ENCODE data around the gene TGFBR3. TPM values are rescaled to one million over a fixed set of nuclear protein-coding genes. Genes with fewer than 3 reads are reported as not detected.
A peak's percentile ranks its signal among the peaks of the same experiment; 100 is the strongest.

Gene TGFBR3
- total and polyA plus RNA-seq, 10 donors = 5.2 to 254 (median 166) TPM

GRCh38 chr1:91884459-91885212 is 1.3 kb downstream of the TGFBR3 start:
- no peaks in the 10 kb centered on the region for H3K36me3 ChIP-seq
- WGBS, 5 donors = 11 to 17% (median 15%) methylated on average over 22 of the region's 22 CpGs
- intact Hi-C loops (cut with DNase I; ENCODE audit: low total_unique reads) = no loop called here
- H3K4me1 ChIP-seq = peaks cover 10 to 72% (median 37%) of the 10 kb centered on the region in 6 donors
- no peaks in the 10 kb centered on the region for H3K9me3 ChIP-seq
- peak; percentile 78 for DNase-seq
- peak overlapping the region; percentile 70 to 98 (median 92) for H3K27ac ChIP-seq
- TF ChIP-seq CTCF (IDR thresholded peaks at IDR 0.05 in 8 of 11, conservative IDR thresholded peaks at IDR 0.05 in 3 of 11) (no peak), POLR2AphosphoS5 (IDR thresholded peaks at IDR 0.05) (no peak), POLR2A (IDR thresholded peaks at IDR 0.05) (no peak)
- H3K4me3 ChIP-seq = peak overlapping the region; percentile 76 to 92 (median 81)
- peaks cover 0 to 44% (median 8%) of the 10 kb centered on the region in 7 donors for H3K27me3 ChIP-seq (replicated peaks in 1 of 7)

- H3K27ac ChIP-seq = peak overlapping the region in 7 of 8 donors; percentile 91 to 98 (median 93)
- intact Hi-C loops (cut with DNase I; ENCODE audit: low total_unique reads) = no loop called here
- H3K27me3 ChIP-seq (replicated peaks in 1 of 7) = peaks cover 0 to 44% (median 8%) of the 10 kb centered on the region in 7 donors
- 3 to 8% (median 6%) methylated on average over 6 of the region's 6 CpGs for WGBS, 5 donors
- H3K36me3 ChIP-seq = no peaks in the 10 kb centered on the region
- DNase-seq = no peak
- no peaks in the 10 kb centered on the region for H3K9me3 ChIP-seq
- peaks cover 17 to 84% (median 47%) of the 10 kb centered on the region in 6 donors for H3K4me1 ChIP-seq
- TF ChIP-seq POLR2A (IDR thresholded peaks at IDR 0.05) (no peak), CTCF (IDR thresholded peaks at IDR 0.05 in 8 of 11, conservative IDR thresholded peaks at IDR 0.05 in 3 of 11) (peak in 8 of 11 experiments; percentile 5 to 51 (median 44)), POLR2AphosphoS5 (IDR thresholded peaks at IDR 0.05) (no peak)
- H3K4me3 ChIP-seq = peak overlapping the region; percentile 76 to 92 (median 81)
These were observed 2.5 kb downstream of the TGFBR3 start for GRCh38 chr1:91883470-91883869.

- intact Hi-C loops (cut with DNase I; ENCODE audit: low total_unique reads) = no loop called here
- TF ChIP-seq CTCF (IDR thresholded peaks at IDR 0.05 in 8 of 11, conservative IDR thresholded peaks at IDR 0.05 in 3 of 11) = no peak
- peak overlapping the region in 4 of 8 donors; percentile 5 to 95 (median 14) for H3K27ac ChIP-seq
- 66 to 77% (median 74%) methylated on average over 3 of the region's 3 CpGs for WGBS, 5 donors
- H3K4me3 ChIP-seq = peak overlapping the region in 3 of 8 donors; percentile 81 to 92 (median 90)
- no peak for DNase-seq
- H3K27me3 ChIP-seq (replicated peaks in 1 of 7) = peaks cover 0 to 30% (median 8%) of the 10 kb centered on the region in 7 donors
- H3K9me3 ChIP-seq = no peaks in the 10 kb centered on the region
- H3K4me1 ChIP-seq = peaks cover 20 to 98% (median 54%) of the 10 kb centered on the region in 6 donors
- no peaks in the 10 kb centered on the region for H3K36me3 ChIP-seq
These were observed 4.7 kb downstream of the TGFBR3 start for GRCh38 chr1:91881280-91881679.

- Histone ChIP-seq H3K4me3 (peak overlapping the region in 2 of 8 donors; percentile 24 to 90), H3K9me3 (no peaks in the 10 kb centered on the region), H3K27ac (no peak overlapping the region), H3K4me1 (peaks cover 22 to 97% (median 50%) of the 10 kb centered on the region in 6 donors), H3K36me3 (no peaks in the 10 kb centered on the region), H3K27me3 (replicated peaks in 1 of 7) (peaks cover 0 to 15% (median 0%) of the 10 kb centered on the region in 7 donors)
- no peak for DNase-seq
- TF ChIP-seq CTCF (IDR thresholded peaks at IDR 0.05 in 8 of 11, conservative IDR thresholded peaks at IDR 0.05 in 3 of 11) = no peak
- no peak for TF ChIP-seq POLR2AphosphoS5 (IDR thresholded peaks at IDR 0.05)
- no peak for TF ChIP-seq POLR2A (IDR thresholded peaks at IDR 0.05)
- intact Hi-C loops (cut with DNase I; ENCODE audit: low total_unique reads) = no loop called here
These were observed 6.2 kb downstream of the TGFBR3 start for GRCh38 chr1:91879733-91880132.
